ENCODE data around the gene LTBP2. TPM values are rescaled to one million over a fixed set of nuclear protein-coding genes. Genes with fewer than 3 reads are reported as not detected.

The LTBP2 gene
- polyA plus RNA-seq, 2 of the 4 experiments (the other 2 are of a cell fraction): 4.9 to 14.4 TPM

- DNase-seq (ENCODE audit: low read depth in 1 of 2, low spot score in 1 of 2) (no peak), FAIRE-seq (no peak), ATAC-seq (peak; percentile 3 to 47; a peak in 4 of 6 replicates)
- ChIA-PET POLR2A (no interaction called here), CTCF (interaction anchor here (0.8 to 6.8 kb wide), 22 partner anchors 8 to 130 kb away, joined by 3 to 62 read pairs (median 4); partner anchors contain the start of genes ISCA2, LTBP2 and NPC2)
- H3K27ac ChIP-seq: peak overlapping the region in 1 of 2 experiments; percentile 25; a peak in 1 of 6 replicates
- H3K4me3 ChIP-seq: no peak overlapping the region
- H3K4me2 ChIP-seq: no peak overlapping the region
- TF ChIP-seq E2F6 (IDR thresholded peaks at IDR 0.05; ENCODE audit: borderline replicate concordance, low read depth) (no peak), TFCP2L1 (CRISPR knock-in tag; IDR thresholded peaks at IDR 0.05) (no peak), EHF (CRISPR knock-in tag; IDR thresholded peaks at IDR 0.05) (no peak), ESRRA (IDR thresholded peaks at IDR 0.05; ENCODE audit: borderline replicate concordance, low read length) (no peak), ZNF302 (CRISPR knock-in tag; IDR thresholded peaks at IDR 0.05) (no peak)
- no peaks in the 10 kb centered on the region for H3K9me3 ChIP-seq
- peaks cover 12% of the 10 kb centered on the region; the same call in 2 of the 3 replicates for H3K4me1 ChIP-seq
- WGBS (ENCODE audit: missing lambda C conversion rate): 86% methylated on average over 9 of the region's 10 CpGs
Observed at GRCh38 chr14:74500417-74501134, 111.5 kb downstream of the LTBP2 start.

- ChIA-PET CTCF (interaction anchor here (0.8 to 1.6 kb wide), 2 partner anchors 13 to 267 kb away, joined by 3 read pairs; partner anchors contain the start of gene YLPM1), POLR2A (no interaction called here)
- Histone ChIP-seq H3K4me2 (peak overlapping the region; percentile 81; the same call in 2 of the 3 replicates), H3K9me3 (no peaks in the 10 kb centered on the region), H3K27ac (no peak overlapping the region), H3K4me1 (peaks cover 21% of the 10 kb centered on the region), H3K4me3 (no peak overlapping the region)
- TF ChIP-seq ZC3H11A (IDR thresholded peaks at IDR 0.05): no peak
- no peak for TF ChIP-seq ZFP36 (IDR thresholded peaks at IDR 0.05; ENCODE audit: borderline replicate concordance, partially characterized antibody)
- TF ChIP-seq RFX5 (IDR thresholded peaks at IDR 0.05): no peak
- no peak for TF ChIP-seq PHF8 (IDR thresholded peaks at IDR 0.05; ENCODE audit: borderline replicate concordance, low read depth)
- no peak for TF ChIP-seq RCOR1 (IDR thresholded peaks at IDR 0.05; ENCODE audit: low read depth, low read length)
- no peak for TF ChIP-seq FOSL2 (IDR thresholded peaks at IDR 0.05)
- no peak for TF ChIP-seq FOSL2 (CRISPR knock-in tag; IDR thresholded peaks at IDR 0.05)
- TF ChIP-seq CHD2 (IDR thresholded peaks at IDR 0.05; ENCODE audit: low read length, partially characterized antibody): no peak
- no peak for TF ChIP-seq SMC3 (IDR thresholded peaks at IDR 0.05)
- WGBS (ENCODE audit: missing lambda C conversion rate): 87% methylated on average over 2 of the region's 2 CpGs
- ATAC-seq (no peak), FAIRE-seq (no peak), DNase-seq (ENCODE audit: low read depth in 1 of 2, low spot score in 1 of 2) (no peak)
Observed at GRCh38 chr14:74495356-74495755, 116.7 kb downstream of the LTBP2 start.

- Histone ChIP-seq H3K4me2 (peak within 1 kb of the TSS; percentile 93), H3K4me3 (peak within 1 kb of the TSS; percentile 82), H3K9me3 (no peaks in the 10 kb centered on the region), H3K4me1 (peaks cover 35% of the 10 kb centered on the region), H3K27ac (peak within 1 kb of the TSS; percentile 84 to 96)
- no peak for FAIRE-seq
- WGBS (ENCODE audit: missing lambda C conversion rate): under 1% methylated on average over 36 of the region's 73 CpGs
- CTCF ChIA-PET: interaction anchor here (0.6 to 5.2 kb wide), 5 partner anchors 8 to 384 kb away, joined by 3 to 33 read pairs (median 3); no protein-coding TSS in a partner anchor
- POLR2A ChIA-PET: interaction anchor here (0.6 to 1.5 kb wide), 9 partner anchors 8 to 957 kb away, joined by 3 to 5 read pairs (median 3); partner anchors contain the start of gene ABCD4
- ATAC-seq: peak; percentile 95 to 97
- DNase-seq (ENCODE audit: low read depth in 1 of 2, low spot score in 1 of 2): peak; percentile 98 to 99
- TF ChIP-seq ESRRA (IDR thresholded peaks at IDR 0.05; ENCODE audit: borderline replicate concordance, low read length) (no peak), RNF2 (IDR thresholded peaks at IDR 0.05; ENCODE audit: borderline replicate concordance, low read depth) (no peak), E2F6 (IDR thresholded peaks at IDR 0.05; ENCODE audit: borderline replicate concordance, low read depth) (no peak; the same call in 1 of the 2 replicates), ZSCAN20 (CRISPR knock-in tag; IDR thresholded peaks at IDR 0.05) (no peak), CTCF (IDR thresholded peaks at IDR 0.05) (no peak), ATOH8 (CRISPR knock-in tag; IDR thresholded peaks at IDR 0.05; ENCODE audit: low read depth) (no peak), PHF8 (IDR thresholded peaks at IDR 0.05; ENCODE audit: borderline replicate concordance, low read depth) (peak; percentile 79; the same call in 1 of the 2 replicates), NFE2L2 (conservative IDR thresholded peaks at IDR 0.05; ENCODE audit: low read length) (no peak), JUN (IDR thresholded peaks at IDR 0.05) (no peak; a peak in 2 of 5 replicates), HEYL (CRISPR knock-in tag; IDR thresholded peaks at IDR 0.05) (no peak), HES2 (IDR thresholded peaks at IDR 0.05) (no peak), TP53 (CRISPR knock-in tag; IDR thresholded peaks at IDR 0.05) (no peak), KDM1A (IDR thresholded peaks at IDR 0.05; ENCODE audit: low read depth) (no peak), BHLHE40 (IDR thresholded peaks at IDR 0.05; ENCODE audit: low read depth, low read length) (0 out of 2 replicates have a peak, but pooled peaks have one; percentile 11), TFCP2L1 (CRISPR knock-in tag; IDR thresholded peaks at IDR 0.05) (0 out of 2 replicates have a peak, but pooled peaks have one; percentile 8)
Observed at GRCh38 chr14:74493343-74494261, 118.4 kb downstream of the LTBP2 start, which contains the start of gene ISCA2. ISCA2 (plus strand) TSS chr14:74493765; CDS start chr14:74493775, 10 bp downstream.
